GM19240 (cell line): ENCODE results near the gene FRY.
"Not testable (repeated sequence)": the region's sequence is repeated elsewhere in the genome, so short reads cannot be mapped to it uniquely, and the experiment has no call there.

ENCODE experiments used
- DNase-seq: peaks from one replicate; pipeline ENCODE4 v3.0.0; 2011; ENCODE audit warnings: low spot score; ENCODE audit not compliant: insufficient read length

The FRY gene

GRCh38 chr13:32040052-32040642 lies 8.6 kb downstream of the FRY start:
- DNase-seq: no peak

- no peak for DNase-seq
Measured at GRCh38 chr13:32040689-32041088, 9.1 kb downstream of the FRY start.

GRCh38 chr13:32041429-32041828 lies 9.9 kb downstream of the FRY start:
- peak; percentile 18 for DNase-seq

- DNase-seq: no peak
Measured at GRCh38 chr13:32042551-32042950, 11.0 kb downstream of the FRY start.

GRCh38 chr13:32044446-32044845 lies 12.9 kb downstream of the FRY start:
- DNase-seq: no peak

- no peak for DNase-seq
Measured at GRCh38 chr13:32045537-32045936, 14.0 kb downstream of the FRY start.

- DNase-seq: no peak
Measured at GRCh38 chr13:32045982-32046785, 14.6 kb downstream of the FRY start.

- DNase-seq: no peak
Measured at GRCh38 chr13:32047088-32047487, 15.5 kb downstream of the FRY start.

GRCh38 chr13:32047793-32048192 lies 16.2 kb downstream of the FRY start:
- no peak for DNase-seq

GRCh38 chr13:32048816-32049215 lies 17.2 kb downstream of the FRY start:
- DNase-seq: no peak

- DNase-seq: no peak
Measured at GRCh38 chr13:32051156-32051555, 19.6 kb downstream of the FRY start.

GRCh38 chr13:32056316-32056715 lies 24.7 kb downstream of the FRY start:
- no peak for DNase-seq

- not testable (repeated sequence) for DNase-seq
Measured at GRCh38 chr13:32057325-32057724, 25.8 kb downstream of the FRY start.

- DNase-seq: no peak
Measured at GRCh38 chr13:32059511-32059984, 28.0 kb downstream of the FRY start.

- DNase-seq: no peak
Measured at GRCh38 chr13:32060401-32060878, 28.9 kb downstream of the FRY start.

- no peak for DNase-seq
Measured at GRCh38 chr13:32063619-32064233, 32.2 kb downstream of the FRY start.

GRCh38 chr13:32067149-32067961 lies 35.8 kb downstream of the FRY start:
- no peak for DNase-seq

GRCh38 chr13:32068255-32068654 lies 36.7 kb downstream of the FRY start:
- DNase-seq: no peak

- no peak for DNase-seq
Measured at GRCh38 chr13:32073180-32073864, 41.7 kb downstream of the FRY start.

- DNase-seq: no peak
Measured at GRCh38 chr13:32075170-32075851, 43.7 kb downstream of the FRY start.
